Measurements from ENCODE around the gene PCDH8. TPM values are rescaled to one million over a fixed set of nuclear protein-coding genes. Genes with fewer than 3 reads are reported as not detected.

Gene PCDH8, protein sequence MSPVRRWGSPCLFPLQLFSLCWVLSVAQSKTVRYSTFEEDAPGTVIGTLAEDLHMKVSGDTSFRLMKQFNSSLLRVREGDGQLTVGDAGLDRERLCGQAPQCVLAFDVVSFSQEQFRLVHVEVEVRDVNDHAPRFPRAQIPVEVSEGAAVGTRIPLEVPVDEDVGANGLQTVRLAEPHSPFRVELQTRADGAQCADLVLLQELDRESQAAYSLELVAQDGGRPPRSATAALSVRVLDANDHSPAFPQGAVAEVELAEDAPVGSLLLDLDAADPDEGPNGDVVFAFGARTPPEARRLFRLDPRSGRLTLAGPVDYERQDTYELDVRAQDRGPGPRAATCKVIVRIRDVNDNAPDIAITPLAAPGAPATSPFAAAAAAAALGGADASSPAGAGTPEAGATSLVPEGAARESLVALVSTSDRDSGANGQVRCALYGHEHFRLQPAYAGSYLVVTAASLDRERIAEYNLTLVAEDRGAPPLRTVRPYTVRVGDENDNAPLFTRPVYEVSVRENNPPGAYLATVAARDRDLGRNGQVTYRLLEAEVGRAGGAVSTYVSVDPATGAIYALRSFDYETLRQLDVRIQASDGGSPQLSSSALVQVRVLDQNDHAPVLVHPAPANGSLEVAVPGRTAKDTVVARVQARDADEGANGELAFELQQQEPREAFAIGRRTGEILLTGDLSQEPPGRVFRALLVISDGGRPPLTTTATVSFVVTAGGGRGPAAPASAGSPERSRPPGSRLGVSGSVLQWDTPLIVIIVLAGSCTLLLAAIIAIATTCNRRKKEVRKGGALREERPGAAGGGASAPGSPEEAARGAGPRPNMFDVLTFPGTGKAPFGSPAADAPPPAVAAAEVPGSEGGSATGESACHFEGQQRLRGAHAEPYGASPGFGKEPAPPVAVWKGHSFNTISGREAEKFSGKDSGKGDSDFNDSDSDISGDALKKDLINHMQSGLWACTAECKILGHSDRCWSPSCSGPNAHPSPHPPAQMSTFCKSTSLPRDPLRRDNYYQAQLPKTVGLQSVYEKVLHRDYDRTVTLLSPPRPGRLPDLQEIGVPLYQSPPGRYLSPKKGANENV
- total RNA-seq: not detected
- polyA plus RNA-seq (ENCODE audit: insufficient read length in 6 of 6): under 1 TPM in 2 of 6 donors, not detected in 4; 0.11 to 0.14 TPM
- long read RNA-seq, donor 1: 0 reads
- long read RNA-seq, donor 2: 0 reads
- long read RNA-seq, donor 3: 0 reads
- long read RNA-seq, donor 4: 0 reads
- long read RNA-seq, donor 5: 0 reads
- long read RNA-seq, donor 6: 0 reads
- long read RNA-seq, donor 7: 0 reads
- long read RNA-seq, donor 8: 0 reads
- long read RNA-seq, donor 9: 0 reads
- long read RNA-seq, donor 10: 0 reads
- long read RNA-seq, donor 11, full-length matches to known transcripts: 8 of 8 reads
- long read RNA-seq, donor 11, partial matches to known transcripts: 0 of 8 reads
- long read RNA-seq, donor 11, other reads (novel, unspliced or antisense): 0 of 8 reads
- long read RNA-seq, donor 12: 0 reads

DNA sequence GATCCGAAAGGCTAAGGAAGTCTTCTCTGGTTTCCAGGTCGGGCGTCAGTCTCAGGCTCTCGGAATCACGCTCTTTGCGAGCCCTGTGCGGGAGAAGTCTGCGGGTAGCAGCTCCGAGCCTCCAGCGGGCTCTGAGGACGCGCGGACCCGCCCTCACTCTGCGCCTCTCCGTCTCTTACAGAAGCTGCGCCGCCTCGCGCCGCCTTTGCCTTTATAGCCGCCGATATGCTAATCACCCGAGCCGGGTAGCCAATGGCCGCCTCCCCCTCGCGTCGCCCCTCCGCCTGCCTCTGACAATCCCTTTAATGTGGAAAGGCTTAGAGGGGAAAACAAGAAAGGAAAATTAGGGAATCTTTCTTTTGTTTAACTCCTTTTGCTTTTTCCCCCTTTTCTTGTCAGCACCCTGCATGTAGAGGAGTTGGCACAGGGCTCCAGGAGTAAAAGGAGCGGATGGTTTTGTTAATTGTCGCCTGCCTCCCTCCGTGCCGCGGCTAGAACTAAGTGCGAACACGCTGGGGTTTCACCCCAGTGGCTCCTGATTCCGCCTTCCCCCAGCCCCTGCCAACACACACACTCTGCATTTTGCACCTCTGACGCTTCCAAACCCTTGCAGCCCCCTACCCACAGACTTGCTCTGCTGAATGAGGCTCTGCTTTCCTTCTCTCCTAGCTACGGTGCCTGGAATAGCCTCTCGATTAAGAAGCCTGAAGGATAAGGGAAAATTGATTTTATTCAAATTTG, at the start of gene PCDH8:
Gene PCDH8 (minus strand): TSS at position 186 of the 741 bp plus-strand sequence. CDS start 204 bp downstream, outside the sequence.
- H3K9me3 ChIP-seq: no peaks in the 10 kb centered on the region
- intact Hi-C loops (cut with DNase I): no loop called here
- H3K4me3 ChIP-seq: no peak within 1 kb of the TSS
- peak in 2 of 4 donors; percentile 27 to 71 for DNase-seq
- H3K4me1 ChIP-seq: peaks cover 8 to 37% of the 10 kb centered on the region in 2 donors
- no peaks in the 10 kb centered on the region for H3K36me3 ChIP-seq
- TF ChIP-seq, protein P1, sequence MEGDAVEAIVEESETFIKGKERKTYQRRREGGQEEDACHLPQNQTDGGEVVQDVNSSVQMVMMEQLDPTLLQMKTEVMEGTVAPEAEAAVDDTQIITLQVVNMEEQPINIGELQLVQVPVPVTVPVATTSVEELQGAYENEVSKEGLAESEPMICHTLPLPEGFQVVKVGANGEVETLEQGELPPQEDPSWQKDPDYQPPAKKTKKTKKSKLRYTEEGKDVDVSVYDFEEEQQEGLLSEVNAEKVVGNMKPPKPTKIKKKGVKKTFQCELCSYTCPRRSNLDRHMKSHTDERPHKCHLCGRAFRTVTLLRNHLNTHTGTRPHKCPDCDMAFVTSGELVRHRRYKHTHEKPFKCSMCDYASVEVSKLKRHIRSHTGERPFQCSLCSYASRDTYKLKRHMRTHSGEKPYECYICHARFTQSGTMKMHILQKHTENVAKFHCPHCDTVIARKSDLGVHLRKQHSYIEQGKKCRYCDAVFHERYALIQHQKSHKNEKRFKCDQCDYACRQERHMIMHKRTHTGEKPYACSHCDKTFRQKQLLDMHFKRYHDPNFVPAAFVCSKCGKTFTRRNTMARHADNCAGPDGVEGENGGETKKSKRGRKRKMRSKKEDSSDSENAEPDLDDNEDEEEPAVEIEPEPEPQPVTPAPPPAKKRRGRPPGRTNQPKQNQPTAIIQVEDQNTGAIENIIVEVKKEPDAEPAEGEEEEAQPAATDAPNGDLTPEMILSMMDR (IDR thresholded peaks at IDR 0.05): no peak
- no peak for ATAC-seq
- peaks cover 74 to 100% of the 10 kb centered on the region in 2 donors for H3K27me3 ChIP-seq
- H3K27ac ChIP-seq: no peak within 1 kb of the TSS

DNA sequence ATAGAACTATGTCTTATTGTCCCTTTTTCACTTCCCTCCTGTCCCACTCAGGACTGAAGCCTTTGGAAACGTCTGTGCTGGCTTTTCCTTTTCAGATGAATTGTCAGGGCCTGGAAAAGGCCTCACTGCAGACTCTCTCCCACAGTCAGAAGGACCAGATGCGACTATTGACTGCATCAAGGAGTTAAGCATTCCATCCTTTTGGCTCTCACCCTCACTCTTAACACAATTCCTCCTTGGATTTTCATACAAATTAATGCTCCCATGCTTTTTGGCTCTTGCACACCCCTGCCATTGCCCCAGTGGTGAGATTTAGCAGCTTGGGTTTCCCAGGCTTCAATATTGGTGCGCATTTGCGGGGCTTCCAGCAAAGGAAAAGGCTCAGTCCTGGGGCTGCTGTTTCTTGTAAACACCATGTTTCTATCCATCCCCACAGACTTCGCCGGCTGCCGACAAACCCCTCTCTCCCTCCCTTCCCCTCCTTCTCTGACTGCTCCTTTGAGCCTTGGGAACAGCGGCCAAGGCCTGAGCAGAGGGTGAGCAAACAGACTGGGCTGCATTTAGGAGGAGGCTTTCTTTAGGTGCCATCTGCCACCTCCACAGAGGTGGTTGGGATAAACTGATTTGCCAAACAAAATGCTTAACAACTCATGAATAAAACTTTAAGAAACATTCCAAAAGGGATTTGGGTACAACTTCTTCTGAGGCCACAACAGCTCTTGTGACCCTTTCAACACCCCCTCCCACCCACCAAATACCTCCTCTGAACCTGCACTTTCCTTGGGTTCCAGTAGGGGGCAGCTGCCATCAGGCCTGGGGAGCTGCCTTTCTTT, 48.6 kb upstream of the PCDH8 start:
- no peaks in the 10 kb centered on the region for H3K4me1 ChIP-seq
- no peak overlapping the region for H3K4me3 ChIP-seq
- no peaks in the 10 kb centered on the region for H3K27me3 ChIP-seq
- no peaks in the 10 kb centered on the region for H3K9me3 ChIP-seq
- TF ChIP-seq, protein P1 (IDR thresholded peaks at IDR 0.05): peak; percentile 19 to 42
- no peak for ATAC-seq
- H3K36me3 ChIP-seq: no peaks in the 10 kb centered on the region
- no peak overlapping the region for H3K27ac ChIP-seq
- intact Hi-C loops (cut with DNase I): no loop called here
- DNase-seq: no peak

DNA sequence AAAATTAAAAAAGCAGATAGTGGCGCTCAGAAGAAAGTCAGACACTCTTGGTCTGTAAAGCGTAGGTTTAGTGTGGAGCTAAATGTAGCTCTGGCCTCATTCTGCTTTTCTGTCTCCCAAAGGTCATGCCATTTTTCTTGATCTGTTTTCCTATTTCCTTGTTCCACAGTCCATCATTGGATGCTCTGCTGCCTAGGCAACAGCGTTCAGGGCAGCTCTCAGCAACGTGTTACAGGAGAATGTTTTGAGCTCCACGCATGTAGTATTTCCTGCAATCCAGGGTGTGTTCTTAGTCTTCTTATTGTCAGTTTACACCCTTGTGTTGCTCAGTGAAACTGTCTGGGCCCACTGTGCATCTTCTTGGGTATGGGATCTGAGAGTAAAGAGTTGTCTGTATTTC, 46.0 kb upstream of the PCDH8 start:
- H3K27ac ChIP-seq: no peak overlapping the region
- H3K4me1 ChIP-seq: no peaks in the 10 kb centered on the region
- no peaks in the 10 kb centered on the region for H3K27me3 ChIP-seq
- no peaks in the 10 kb centered on the region for H3K9me3 ChIP-seq
- H3K4me3 ChIP-seq: no peak overlapping the region
- DNase-seq (no peak), ATAC-seq (no peak)
- TF ChIP-seq, protein P1 (IDR thresholded peaks at IDR 0.05): no peak
- no peaks in the 10 kb centered on the region for H3K36me3 ChIP-seq
- intact Hi-C loops (cut with DNase I): no loop called here

DNA sequence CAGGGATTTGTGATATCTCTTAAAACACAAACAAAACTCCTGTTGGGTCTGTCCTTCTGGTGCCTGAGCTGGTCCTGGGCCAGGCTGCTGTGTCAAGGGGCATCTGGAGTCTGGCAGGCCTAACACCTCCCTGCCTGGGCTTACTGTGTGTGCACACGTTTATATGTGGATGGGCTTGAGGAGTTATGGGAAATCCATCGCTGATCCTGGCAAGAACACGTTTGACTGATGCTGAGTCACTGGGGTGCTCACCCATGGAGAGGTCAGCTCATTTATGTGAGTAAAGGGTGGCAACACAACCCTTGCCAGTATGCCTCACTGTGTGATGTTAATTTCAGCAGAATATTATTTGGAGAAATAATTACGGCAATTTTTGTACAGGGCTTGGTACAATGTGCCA, 44.5 kb upstream of the PCDH8 start:
- Histone ChIP-seq H3K4me1 (no peaks in the 10 kb centered on the region), H3K36me3 (no peaks in the 10 kb centered on the region), H3K27me3 (no peaks in the 10 kb centered on the region), H3K27ac (no peak overlapping the region), H3K4me3 (no peak overlapping the region), H3K9me3 (no peaks in the 10 kb centered on the region)
- DNase-seq (no peak), ATAC-seq (no peak)
- intact Hi-C loops (cut with DNase I): no loop called here
- TF ChIP-seq, protein P1 (IDR thresholded peaks at IDR 0.05): no peak
